Body of pancreas (tissue), 4 donors: ENCODE data around the gene CDR2L.

ENCODE experiments used
- CTCF ChIP-seq, 7 experiments: fragments of 450-650 bp in 4 of 7; fragments of 200-600 bp in 3 of 7; sonication (generic) in 3 of 7; IDR thresholded peaks; one replicate each; pipeline ENCODE4 v1.5.1; 2016 to 2019; ENCODE audit warnings: antibody characterized with exemption in 7 of 7
- POLR2A ChIP-seq, 3 donors: fragments of 450-650 bp; IDR thresholded peaks; one replicate each; pipeline ENCODE4 v1.6.1; 2016; ENCODE audit warnings: antibody characterized with exemption in 3 of 3, mild to moderate bottlenecking in 2 of 3

GRCh38 chr17:74995847-74996246, 8.4 kb downstream of the CDR2L start:
- TF ChIP-seq CTCF (IDR thresholded peaks at IDR 0.05), result no peak
- TF ChIP-seq POLR2A (IDR thresholded peaks at IDR 0.05), result no peak
